ENCODE data around the gene ARRB1. TPM values are rescaled to one million over a fixed set of nuclear protein-coding genes. Genes with fewer than 3 reads are reported as not detected.

Gene ARRB1
- 30.3 TPM for total RNA-seq

DNA sequence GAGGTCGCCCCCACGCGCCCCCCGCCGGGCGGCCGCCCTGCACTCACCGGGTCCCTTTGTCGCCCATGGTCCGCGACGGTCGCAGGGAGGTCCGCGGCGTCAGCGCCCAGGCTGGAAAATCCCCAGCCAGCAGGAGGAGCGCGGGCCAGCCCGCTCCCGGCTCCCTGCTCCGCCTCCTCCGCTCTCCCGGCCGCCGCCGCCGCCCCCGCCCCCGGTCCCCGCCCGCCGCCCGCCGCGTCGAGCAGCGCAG, at the start of gene ARRB1:
Gene ARRB1 (minus strand): TSS at position 121 of the 250 bp plus-strand sequence. CDS start 54 bp downstream, at position 67.
- Histone ChIP-seq H3K36me3 (ENCODE audit: control insufficient read depth in 3 of 3, insufficient read depth in 3 of 3, low read length in 3 of 3) (no peaks in the 10 kb centered on the region), H3K9ac (ENCODE audit: low read depth in 1 of 3, low read length in 3 of 3) (peak within 1 kb of the TSS; percentile 57 to 83 (median 65)), H3K27me3 (ENCODE audit: control insufficient read depth in 3 of 3, insufficient read depth in 3 of 3, low read length in 3 of 3) (peaks cover 0 to 6% (median 3%) of the 10 kb centered on the region in 3 donors), H3K9me3 (ENCODE audit: control insufficient read depth in 3 of 3, low read length in 3 of 3) (no peaks in the 10 kb centered on the region), H3K4me3 (ENCODE audit: low read length in 3 of 3) (peak within 1 kb of the TSS; percentile 71 to 92 (median 73)), H3K27ac (ENCODE audit: low read depth, low read length) (peak within 1 kb of the TSS; percentile 69), H3K4me1 (ENCODE audit: control insufficient read depth in 3 of 3, insufficient read depth in 3 of 3, low read length in 3 of 3) (peaks cover 44 to 52% (median 49%) of the 10 kb centered on the region in 3 donors)

GRCh38 chr11:75400146-75400865, 48.8 kb upstream of the ARRB1 start:
- Histone ChIP-seq H3K27ac (ENCODE audit: low read depth, low read length) (peak overlapping the region; percentile 92), H3K4me1 (ENCODE audit: control insufficient read depth in 3 of 3, insufficient read depth in 3 of 3, low read length in 3 of 3) (peaks cover 24 to 39% (median 27%) of the 10 kb centered on the region in 3 donors), H3K9ac (ENCODE audit: low read depth in 1 of 3, low read length in 3 of 3) (peak overlapping the region; percentile 91 to 94 (median 92)), H3K27me3 (ENCODE audit: control insufficient read depth in 3 of 3, insufficient read depth in 3 of 3, low read length in 3 of 3) (no peaks in the 10 kb centered on the region), H3K4me3 (ENCODE audit: low read length in 3 of 3) (peak overlapping the region; percentile 88 to 94 (median 93)), H3K36me3 (ENCODE audit: control insufficient read depth in 3 of 3, insufficient read depth in 3 of 3, low read length in 3 of 3) (peaks cover 28 to 42% (median 41%) of the 10 kb centered on the region in 3 donors), H3K9me3 (ENCODE audit: control insufficient read depth in 3 of 3, low read length in 3 of 3) (no peaks in the 10 kb centered on the region)

GRCh38 chr11:75399344-75400145, 48.1 kb upstream of the ARRB1 start, which contains the start of gene RPS3:
RPS3 (plus strand) TSS chr11:75399518; CDS start chr11:75399548, 30 bp downstream.
- Histone ChIP-seq H3K4me3 (ENCODE audit: low read length in 3 of 3) (peak within 1 kb of the TSS; percentile 88 to 94 (median 93)), H3K9ac (ENCODE audit: low read depth in 1 of 3, low read length in 3 of 3) (peak within 1 kb of the TSS; percentile 91 to 94 (median 92)), H3K9me3 (ENCODE audit: control insufficient read depth in 3 of 3, low read length in 3 of 3) (no peaks in the 10 kb centered on the region), H3K27me3 (ENCODE audit: control insufficient read depth in 3 of 3, insufficient read depth in 3 of 3, low read length in 3 of 3) (no peaks in the 10 kb centered on the region), H3K4me1 (ENCODE audit: control insufficient read depth in 3 of 3, insufficient read depth in 3 of 3, low read length in 3 of 3) (peaks cover 24 to 39% (median 27%) of the 10 kb centered on the region in 3 donors), H3K36me3 (ENCODE audit: control insufficient read depth in 3 of 3, insufficient read depth in 3 of 3, low read length in 3 of 3) (peaks cover 24 to 35% (median 33%) of the 10 kb centered on the region in 3 donors), H3K27ac (ENCODE audit: low read depth, low read length) (peak within 1 kb of the TSS; percentile 92)

GRCh38 chr11:75398906-75399305, 47.4 kb upstream of the ARRB1 start:
- Histone ChIP-seq H3K27ac (ENCODE audit: low read depth, low read length) (no peak overlapping the region), H3K36me3 (ENCODE audit: control insufficient read depth in 3 of 3, insufficient read depth in 3 of 3, low read length in 3 of 3) (peaks cover 18 to 29% (median 27%) of the 10 kb centered on the region in 3 donors), H3K9me3 (ENCODE audit: control insufficient read depth in 3 of 3, low read length in 3 of 3) (no peaks in the 10 kb centered on the region), H3K4me3 (ENCODE audit: low read length in 3 of 3) (no peak overlapping the region), H3K27me3 (ENCODE audit: control insufficient read depth in 3 of 3, insufficient read depth in 3 of 3, low read length in 3 of 3) (no peaks in the 10 kb centered on the region), H3K9ac (ENCODE audit: low read depth in 1 of 3, low read length in 3 of 3) (no peak overlapping the region), H3K4me1 (ENCODE audit: control insufficient read depth in 3 of 3, insufficient read depth in 3 of 3, low read length in 3 of 3) (peaks cover 24 to 35% (median 27%) of the 10 kb centered on the region in 3 donors)

DNA sequence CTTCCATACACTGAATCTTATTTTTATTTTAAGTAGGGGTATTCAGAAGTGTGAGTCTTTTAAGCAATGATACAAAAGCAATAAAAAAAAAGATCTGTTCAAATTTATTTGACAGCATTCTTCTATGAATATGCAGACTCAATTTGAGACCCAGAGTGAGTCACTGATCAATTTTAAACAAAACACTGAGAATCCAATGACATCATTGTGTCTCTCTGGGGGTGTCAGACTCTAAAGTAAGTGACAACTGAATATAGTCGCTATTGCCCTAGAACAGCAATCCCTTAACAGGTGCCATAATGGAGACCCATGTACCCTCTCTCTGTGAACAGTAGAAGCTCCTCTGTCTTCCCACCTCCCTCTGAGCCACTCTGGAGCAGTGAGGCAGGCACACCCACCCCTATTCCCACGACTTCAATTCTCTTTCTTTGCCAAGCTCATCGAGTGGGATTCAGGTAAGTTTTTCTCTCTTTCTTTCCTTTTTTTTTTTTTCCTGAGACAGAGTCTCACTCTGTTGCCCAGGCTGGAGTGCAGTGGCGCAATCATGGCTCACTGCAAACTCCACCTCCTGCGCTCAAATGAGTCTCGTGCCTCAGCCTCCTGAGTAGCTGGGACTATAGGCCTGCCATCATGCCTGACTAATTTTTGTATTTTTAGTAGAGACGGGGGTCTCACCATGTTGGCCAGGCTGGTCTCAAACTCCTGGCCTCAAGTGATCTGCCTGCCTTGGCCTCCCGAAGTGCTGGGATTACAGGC, 42.8 kb upstream of the ARRB1 start:
- Histone ChIP-seq H3K9ac (ENCODE audit: low read depth in 1 of 3, low read length in 3 of 3) (no peak overlapping the region), H3K4me1 (ENCODE audit: control insufficient read depth in 3 of 3, insufficient read depth in 3 of 3, low read length in 3 of 3) (no peaks in the 10 kb centered on the region), H3K27ac (ENCODE audit: low read depth, low read length) (no peak overlapping the region), H3K36me3 (ENCODE audit: control insufficient read depth in 3 of 3, insufficient read depth in 3 of 3, low read length in 3 of 3) (no peaks in the 10 kb centered on the region), H3K27me3 (ENCODE audit: control insufficient read depth in 3 of 3, insufficient read depth in 3 of 3, low read length in 3 of 3) (no peaks in the 10 kb centered on the region), H3K4me3 (ENCODE audit: low read length in 3 of 3) (no peak overlapping the region), H3K9me3 (ENCODE audit: control insufficient read depth in 3 of 3, low read length in 3 of 3) (no peaks in the 10 kb centered on the region)

- no peaks in the 10 kb centered on the region for H3K27me3 ChIP-seq (ENCODE audit: control insufficient read depth in 3 of 3, insufficient read depth in 3 of 3, low read length in 3 of 3)
- no peak overlapping the region for H3K4me3 ChIP-seq (ENCODE audit: low read length in 3 of 3)
- no peak overlapping the region for H3K9ac ChIP-seq (ENCODE audit: low read depth in 1 of 3, low read length in 3 of 3)
- H3K36me3 ChIP-seq (ENCODE audit: control insufficient read depth in 3 of 3, insufficient read depth in 3 of 3, low read length in 3 of 3) = no peaks in the 10 kb centered on the region
- H3K4me1 ChIP-seq (ENCODE audit: control insufficient read depth in 3 of 3, insufficient read depth in 3 of 3, low read length in 3 of 3) = peaks cover 0 to 8% (median 5%) of the 10 kb centered on the region in 3 donors
- H3K27ac ChIP-seq (ENCODE audit: low read depth, low read length) = no peak overlapping the region
- H3K9me3 ChIP-seq (ENCODE audit: control insufficient read depth in 3 of 3, low read length in 3 of 3) = no peaks in the 10 kb centered on the region
Measured at GRCh38 chr11:75389925-75390324, 38.5 kb upstream of the ARRB1 start.

GRCh38 chr11:75389276-75389605, 37.8 kb upstream of the ARRB1 start:
- no peak overlapping the region for H3K27ac ChIP-seq (ENCODE audit: low read depth, low read length)
- H3K4me1 ChIP-seq (ENCODE audit: control insufficient read depth in 3 of 3, insufficient read depth in 3 of 3, low read length in 3 of 3) = peaks cover 0 to 8% (median 5%) of the 10 kb centered on the region in 3 donors
- H3K36me3 ChIP-seq (ENCODE audit: control insufficient read depth in 3 of 3, insufficient read depth in 3 of 3, low read length in 3 of 3) = no peaks in the 10 kb centered on the region
- no peaks in the 10 kb centered on the region for H3K9me3 ChIP-seq (ENCODE audit: control insufficient read depth in 3 of 3, low read length in 3 of 3)
- H3K9ac ChIP-seq (ENCODE audit: low read depth in 1 of 3, low read length in 3 of 3) = no peak overlapping the region
- no peak overlapping the region for H3K4me3 ChIP-seq (ENCODE audit: low read length in 3 of 3)
- no peaks in the 10 kb centered on the region for H3K27me3 ChIP-seq (ENCODE audit: control insufficient read depth in 3 of 3, insufficient read depth in 3 of 3, low read length in 3 of 3)

- no peaks in the 10 kb centered on the region for H3K27me3 ChIP-seq (ENCODE audit: control insufficient read depth in 3 of 3, insufficient read depth in 3 of 3, low read length in 3 of 3)
- no peaks in the 10 kb centered on the region for H3K9me3 ChIP-seq (ENCODE audit: control insufficient read depth in 3 of 3, low read length in 3 of 3)
- peak overlapping the region in 1 of 3 donors; percentile 50 for H3K9ac ChIP-seq (ENCODE audit: low read depth in 1 of 3, low read length in 3 of 3)
- no peak overlapping the region for H3K4me3 ChIP-seq (ENCODE audit: low read length in 3 of 3)
- H3K36me3 ChIP-seq (ENCODE audit: control insufficient read depth in 3 of 3, insufficient read depth in 3 of 3, low read length in 3 of 3) = no peaks in the 10 kb centered on the region
- no peak overlapping the region for H3K27ac ChIP-seq (ENCODE audit: low read depth, low read length)
- peaks cover 0 to 8% (median 5%) of the 10 kb centered on the region in 3 donors for H3K4me1 ChIP-seq (ENCODE audit: control insufficient read depth in 3 of 3, insufficient read depth in 3 of 3, low read length in 3 of 3)
Measured at GRCh38 chr11:75388386-75389275, 37.2 kb upstream of the ARRB1 start.

- Histone ChIP-seq H3K9me3 (ENCODE audit: control insufficient read depth in 3 of 3, low read length in 3 of 3) (no peaks in the 10 kb centered on the region), H3K4me1 (ENCODE audit: control insufficient read depth in 3 of 3, insufficient read depth in 3 of 3, low read length in 3 of 3) (peaks cover 0 to 8% (median 5%) of the 10 kb centered on the region in 3 donors), H3K27ac (ENCODE audit: low read depth, low read length) (no peak overlapping the region), H3K4me3 (ENCODE audit: low read length in 3 of 3) (no peak overlapping the region), H3K27me3 (ENCODE audit: control insufficient read depth in 3 of 3, insufficient read depth in 3 of 3, low read length in 3 of 3) (no peaks in the 10 kb centered on the region), H3K36me3 (ENCODE audit: control insufficient read depth in 3 of 3, insufficient read depth in 3 of 3, low read length in 3 of 3) (no peaks in the 10 kb centered on the region), H3K9ac (ENCODE audit: low read depth in 1 of 3, low read length in 3 of 3) (no peak overlapping the region)
Measured at GRCh38 chr11:75387736-75388294, 36.4 kb upstream of the ARRB1 start.
